SJSA1 (cell line): ENCODE data around the gene COX6B2. TPM values are rescaled to one million over a fixed set of nuclear protein-coding genes. Genes with fewer than 3 reads are reported as not detected.

Experiments
- DNase-seq, 2 experiments: peaks; one replicate each; pipeline ENCODE4 v3.0.0-alpha.2; 2015 to 2020; ENCODE audit warnings: low spot score in 2 of 2, low read depth in 1 of 2
- H3K27ac ChIP-seq: fragments of 250-450 bp; sonication (Bioruptor Pico); 2 replicates; pipeline ENCODE4 v1.5.1; 2020; ENCODE audit warnings: mild to moderate bottlenecking, moderate library complexity
- H3K27me3 ChIP-seq: fragments of 250-450 bp; sonication (Bioruptor Pico); replicated peaks from 2 replicates; pipeline ENCODE4 v1.5.1; 2020; ENCODE audit warnings: mild to moderate bottlenecking, moderate library complexity
- H3K36me3 ChIP-seq: fragments of 250-450 bp; sonication (Bioruptor Pico); 2 replicates; pipeline ENCODE4 v1.5.1; 2020; ENCODE audit warnings: mild to moderate bottlenecking
- H3K4me1 ChIP-seq: fragments of 250-450 bp; sonication (Bioruptor Pico); replicated peaks from 2 replicates; pipeline ENCODE4 v1.6.1; 2021; ENCODE audit warnings: mild to moderate bottlenecking
- H3K4me3 ChIP-seq: fragments of 250-450 bp; sonication (Bioruptor Pico); 2 replicates; pipeline ENCODE4 v1.5.1; 2020; ENCODE audit warnings: mild to moderate bottlenecking
- H3K9me3 ChIP-seq: fragments of 250-450 bp; sonication (Bioruptor Pico); replicated peaks from 2 replicates; pipeline ENCODE4 v1.5.1; 2020; ENCODE audit warnings: mild to moderate bottlenecking
- total RNA-seq: library from RNA; depleted of rRNA; stranded (reverse); fragments of >200 nt; shearing (Covaris generic); gene quantifications from 2 replicates; pipeline ENCODE4 v1.2.3, GENCODE V29; 2014

Gene COX6B2
- total RNA-seq, 1 experiment from 2014 or later = 0.11 TPM

- Histone ChIP-seq H3K36me3 (no peaks in the 10 kb centered on the region), H3K4me1 (peaks cover 22% of the 10 kb centered on the region), H3K9me3 (no peaks in the 10 kb centered on the region; the same call in 1 of the 2 replicates), H3K27ac (no peak overlapping the region), H3K4me3 (no peak overlapping the region), H3K27me3 (peaks cover 6% of the 10 kb centered on the region; the same call in 1 of the 2 replicates)
- DNase-seq = no peak
These were observed 7.0 kb downstream of the COX6B2 start for GRCh38 chr19:55347442-55348009.

GRCh38 chr19:55346725-55347441 is 7.6 kb downstream of the COX6B2 start:
- no peak overlapping the region for H3K27ac ChIP-seq
- H3K4me3 ChIP-seq = no peak overlapping the region
- peaks cover 18% of the 10 kb centered on the region for H3K4me1 ChIP-seq
- H3K36me3 ChIP-seq = peaks cover 5% of the 10 kb centered on the region; the same call in 1 of the 2 replicates
- no peak for DNase-seq
- no peaks in the 10 kb centered on the region; the same call in 1 of the 2 replicates for H3K27me3 ChIP-seq
- H3K9me3 ChIP-seq = no peaks in the 10 kb centered on the region; the same call in 1 of the 2 replicates

GRCh38 chr19:55345818-55346724 is 8.4 kb downstream of the COX6B2 start:
- Histone ChIP-seq H3K27me3 (no peaks in the 10 kb centered on the region), H3K4me3 (no peak overlapping the region), H3K9me3 (no peaks in the 10 kb centered on the region), H3K27ac (no peak overlapping the region), H3K4me1 (peaks cover 14% of the 10 kb centered on the region), H3K36me3 (peaks cover 5% of the 10 kb centered on the region; the same call in 1 of the 2 replicates)
- no peak for DNase-seq

- Histone ChIP-seq H3K27ac (no peak overlapping the region), H3K9me3 (no peaks in the 10 kb centered on the region), H3K4me3 (no peak overlapping the region), H3K27me3 (no peaks in the 10 kb centered on the region), H3K36me3 (peaks cover 5% of the 10 kb centered on the region; the same call in 1 of the 2 replicates), H3K4me1 (peaks cover 13% of the 10 kb centered on the region)
- DNase-seq = no peak
These were observed 9.3 kb downstream of the COX6B2 start for GRCh38 chr19:55345101-55345817.

- Histone ChIP-seq H3K9me3 (no peaks in the 10 kb centered on the region), H3K27me3 (no peaks in the 10 kb centered on the region), H3K4me3 (no peak overlapping the region), H3K27ac (no peak overlapping the region), H3K36me3 (peaks cover 5% of the 10 kb centered on the region; the same call in 1 of the 2 replicates), H3K4me1 (peaks cover 15% of the 10 kb centered on the region)
- DNase-seq = no peak
These were observed 10.1 kb downstream of the COX6B2 start for GRCh38 chr19:55344444-55344843.

- DNase-seq = peak in 1 of 2 experiments; percentile 44
- H3K4me1 ChIP-seq = peaks cover 23% of the 10 kb centered on the region
- no peak overlapping the region for H3K4me3 ChIP-seq
- H3K27ac ChIP-seq = no peak overlapping the region
- no peaks in the 10 kb centered on the region for H3K27me3 ChIP-seq
- H3K36me3 ChIP-seq = peaks cover 5% of the 10 kb centered on the region; the same call in 1 of the 2 replicates
- no peaks in the 10 kb centered on the region for H3K9me3 ChIP-seq
These were observed 12.7 kb downstream of the COX6B2 start for GRCh38 chr19:55341595-55342531.

GRCh38 chr19:55341171-55341588 is 13.3 kb downstream of the COX6B2 start:
- no peaks in the 10 kb centered on the region for H3K27me3 ChIP-seq
- peak in 1 of 2 experiments; percentile 69 for DNase-seq
- no peaks in the 10 kb centered on the region for H3K9me3 ChIP-seq
- H3K4me1 ChIP-seq = peaks cover 27% of the 10 kb centered on the region
- H3K27ac ChIP-seq = no peak overlapping the region
- no peak overlapping the region for H3K4me3 ChIP-seq
- peaks cover 5% of the 10 kb centered on the region; the same call in 1 of the 2 replicates for H3K36me3 ChIP-seq

GRCh38 chr19:55340784-55341147 is 13.8 kb downstream of the COX6B2 start:
- H3K27ac ChIP-seq = no peak overlapping the region

GRCh38 chr19:55339889-55340783 is 14.4 kb downstream of the COX6B2 start:
- no peaks in the 10 kb centered on the region for H3K27me3 ChIP-seq
- peaks cover 5% of the 10 kb centered on the region; the same call in 1 of the 2 replicates for H3K36me3 ChIP-seq
- no peaks in the 10 kb centered on the region for H3K9me3 ChIP-seq
- H3K4me3 ChIP-seq = peak overlapping the region; percentile 36
- H3K27ac ChIP-seq = peak overlapping the region; percentile 46
- peaks cover 28% of the 10 kb centered on the region for H3K4me1 ChIP-seq
- peak in 1 of 2 experiments; percentile 44 for DNase-seq

More at GRCh38 chr19:55340784-55341147, 13.8 kb downstream of the COX6B2 start:
- H3K4me1 ChIP-seq = peaks cover 28% of the 10 kb centered on the region
- H3K9me3 ChIP-seq = no peaks in the 10 kb centered on the region
- H3K36me3 ChIP-seq = peaks cover 5% of the 10 kb centered on the region; the same call in 1 of the 2 replicates
- H3K27me3 ChIP-seq = no peaks in the 10 kb centered on the region
- H3K4me3 ChIP-seq = peak overlapping the region; percentile 36
- DNase-seq = no peak

GRCh38 chr19:55339105-55339888 is 15.2 kb downstream of the COX6B2 start, which contains the start of gene KMT5C:
TSS of gene KMT5C (plus strand) at chr19:55339876. CDS start at chr19:55341937, 2,061 bp downstream.
- H3K27ac ChIP-seq = peak within 1 kb of the TSS; percentile 99
- peak within 1 kb of the TSS; percentile 36 for H3K4me3 ChIP-seq
- DNase-seq = peak; percentile 100
- peaks cover 28% of the 10 kb centered on the region for H3K4me1 ChIP-seq
- peaks cover 5% of the 10 kb centered on the region; the same call in 1 of the 2 replicates for H3K36me3 ChIP-seq
- no peaks in the 10 kb centered on the region for H3K9me3 ChIP-seq
- no peaks in the 10 kb centered on the region for H3K27me3 ChIP-seq

GRCh38 chr19:55336101-55336500 is 18.4 kb downstream of the COX6B2 start:
- no peak overlapping the region for H3K4me3 ChIP-seq
- no peaks in the 10 kb centered on the region for H3K36me3 ChIP-seq
- H3K4me1 ChIP-seq = peaks cover 23% of the 10 kb centered on the region
- no peak overlapping the region for H3K27ac ChIP-seq
- H3K27me3 ChIP-seq = no peaks in the 10 kb centered on the region
- no peaks in the 10 kb centered on the region for H3K9me3 ChIP-seq
- peak in 1 of 2 experiments; percentile 46 for DNase-seq
